MM.1S (cell line): Measurements from ENCODE around the gene RBFOX1.

ENCODE experiments used
- EZH2 ChIP-seq: fragments of 300-600 bp; sonication (generic); optimal IDR thresholded peaks from 2 replicates; pipeline ENCODE3; 2017; ENCODE audit warnings: low read depth, mild to moderate bottlenecking, antibody characterized with exemption, low read length, mixed read lengths
- EZH2phosphoT487 ChIP-seq: fragments of 300-600 bp; sonication (generic); IDR thresholded peaks from 2 replicates; pipeline ENCODE4 v1.6.1; 2018; ENCODE audit warnings: antibody characterized with exemption, low read length
- TF ChIP-seq, protein P1 (sequence below): fragments of 300-600 bp; sonication (generic); IDR thresholded peaks from 2 replicates; pipeline ENCODE4 v1.5.1; 2016; ENCODE audit warnings: antibody characterized with exemption, low read length, mixed read lengths

DNA sequence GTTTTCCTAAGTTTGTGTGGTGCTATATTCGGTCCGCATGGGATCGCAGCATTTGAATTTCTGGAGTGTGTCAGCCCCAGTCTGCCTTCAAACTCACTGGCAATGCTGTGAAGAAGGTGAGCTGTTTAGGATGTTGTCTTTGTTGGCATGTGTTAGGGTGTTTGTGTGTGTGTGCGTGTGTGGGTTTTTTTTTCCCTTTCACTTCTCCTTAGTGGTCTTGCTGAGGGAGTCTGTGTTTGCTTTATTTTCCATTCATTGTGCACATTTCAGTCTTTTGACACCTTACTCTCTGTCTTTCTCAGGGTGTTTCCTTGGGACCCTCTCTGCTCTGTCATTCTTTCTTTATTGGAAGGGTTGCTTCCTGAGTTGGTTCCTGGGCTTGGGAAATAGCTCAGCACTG is 27.7 kb upstream of the RBFOX1 start:
- TF ChIP-seq, protein P1, sequence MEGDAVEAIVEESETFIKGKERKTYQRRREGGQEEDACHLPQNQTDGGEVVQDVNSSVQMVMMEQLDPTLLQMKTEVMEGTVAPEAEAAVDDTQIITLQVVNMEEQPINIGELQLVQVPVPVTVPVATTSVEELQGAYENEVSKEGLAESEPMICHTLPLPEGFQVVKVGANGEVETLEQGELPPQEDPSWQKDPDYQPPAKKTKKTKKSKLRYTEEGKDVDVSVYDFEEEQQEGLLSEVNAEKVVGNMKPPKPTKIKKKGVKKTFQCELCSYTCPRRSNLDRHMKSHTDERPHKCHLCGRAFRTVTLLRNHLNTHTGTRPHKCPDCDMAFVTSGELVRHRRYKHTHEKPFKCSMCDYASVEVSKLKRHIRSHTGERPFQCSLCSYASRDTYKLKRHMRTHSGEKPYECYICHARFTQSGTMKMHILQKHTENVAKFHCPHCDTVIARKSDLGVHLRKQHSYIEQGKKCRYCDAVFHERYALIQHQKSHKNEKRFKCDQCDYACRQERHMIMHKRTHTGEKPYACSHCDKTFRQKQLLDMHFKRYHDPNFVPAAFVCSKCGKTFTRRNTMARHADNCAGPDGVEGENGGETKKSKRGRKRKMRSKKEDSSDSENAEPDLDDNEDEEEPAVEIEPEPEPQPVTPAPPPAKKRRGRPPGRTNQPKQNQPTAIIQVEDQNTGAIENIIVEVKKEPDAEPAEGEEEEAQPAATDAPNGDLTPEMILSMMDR = no peak
- TF ChIP-seq EZH2 (no peak), EZH2phosphoT487 (no peak)
